Ectodermal cell (in vitro differentiated cells): ENCODE measurements around the gene LYRM4.

Source experiments
- H3K27ac ChIP-seq: 2 replicates; pipeline ENCODE4 v1.7.0; 2013; ENCODE audit warnings: mild to moderate bottlenecking, low read depth, low read length; ENCODE audit not compliant: insufficient read depth, poor library complexity, severe bottlenecking
- H3K27me3 ChIP-seq: 2 replicates; pipeline ENCODE4 v1.7.0; 2013; ENCODE audit warnings: mild to moderate bottlenecking, low read length; ENCODE audit not compliant: insufficient read depth, control insufficient read depth, poor library complexity, severe bottlenecking
- H3K36me3 ChIP-seq: one replicate; pipeline ENCODE4 v1.7.0; 2013; ENCODE audit warnings: low read length; ENCODE audit not compliant: control insufficient read depth, insufficient read depth
- H3K4me1 ChIP-seq: one replicate; pipeline ENCODE4 v1.7.0; 2013; ENCODE audit warnings: low read length; ENCODE audit not compliant: control insufficient read depth, insufficient read depth
- H3K4me3 ChIP-seq: 2 replicates; pipeline ENCODE4 v1.7.0; 2013; ENCODE audit warnings: low read depth, low read length, control low read depth; ENCODE audit not compliant: insufficient read depth
- H3K9me3 ChIP-seq: 2 replicates; pipeline ENCODE4 v1.7.0; 2013; ENCODE audit warnings: mild to moderate bottlenecking, low read length, moderate library complexity; ENCODE audit not compliant: control insufficient read depth
- WGBS, 2 experiments: methylation state at CpG; one replicate each; pipeline ENCODE4 v1.1.7; 2013; ENCODE audit warnings: missing lambda C conversion rate in 2 of 2; 5-methylcytosine and 5-hydroxymethylcytosine counted together

Gene LYRM4

GRCh38 chr6:5152460-5152859 lies 108.3 kb downstream of the LYRM4 start:
- peaks cover 4% of the 10 kb centered on the region for H3K4me1 ChIP-seq
- 86 to 88% methylated on average over 9 of the region's 9 CpGs for WGBS, 2 experiments
- no peak overlapping the region for H3K27ac ChIP-seq
- no peaks in the 10 kb centered on the region for H3K9me3 ChIP-seq
- H3K4me3 ChIP-seq = no peak overlapping the region
- no peaks in the 10 kb centered on the region for H3K27me3 ChIP-seq
- no peaks in the 10 kb centered on the region for H3K36me3 ChIP-seq

- Histone ChIP-seq H3K9me3 (no peaks in the 10 kb centered on the region), H3K4me1 (peaks cover 3% of the 10 kb centered on the region), H3K27ac (no peak overlapping the region), H3K36me3 (no peaks in the 10 kb centered on the region), H3K27me3 (no peaks in the 10 kb centered on the region), H3K4me3 (no peak overlapping the region)
- 72 to 76% methylated on average over 6 to 7 of the region's 7 CpGs for WGBS, 2 experiments
Observed at GRCh38 chr6:5151955-5152401, 108.8 kb downstream of the LYRM4 start.

DNA sequence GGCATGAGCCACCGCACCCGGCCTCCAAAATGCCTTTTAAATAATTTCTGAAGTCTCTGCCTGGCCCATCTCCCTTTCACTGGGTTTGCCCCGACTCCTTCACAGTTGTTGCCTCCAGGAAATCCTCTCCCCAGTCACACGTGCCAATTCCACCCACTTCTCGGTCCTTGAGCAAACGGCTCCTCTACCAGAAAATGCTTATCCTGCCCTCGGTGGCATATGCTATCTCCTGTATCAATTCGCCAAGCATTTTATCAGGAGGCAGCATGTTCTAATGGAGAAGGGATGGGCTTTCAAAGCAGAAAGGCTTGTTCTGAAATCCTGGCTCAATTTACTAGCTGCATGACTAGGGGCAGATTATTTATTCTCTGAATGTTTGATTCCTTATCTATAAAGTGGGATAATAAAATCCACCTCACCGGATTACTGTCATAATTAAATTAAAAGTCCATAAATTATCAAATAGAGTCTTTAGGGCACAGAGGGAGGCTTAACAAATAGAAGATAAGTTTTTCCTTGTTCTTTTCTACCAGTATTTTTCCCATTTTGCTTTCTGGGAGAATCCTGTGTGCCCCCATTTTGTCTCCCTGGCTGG lies 109.3 kb downstream of the LYRM4 start:
- Histone ChIP-seq H3K9me3 (no peaks in the 10 kb centered on the region), H3K27me3 (no peaks in the 10 kb centered on the region), H3K27ac (no peak overlapping the region), H3K4me1 (peaks cover 3% of the 10 kb centered on the region), H3K36me3 (no peaks in the 10 kb centered on the region), H3K4me3 (no peak overlapping the region)
- 94 to 95% methylated on average over 8 of the region's 9 CpGs for WGBS, 2 experiments

DNA sequence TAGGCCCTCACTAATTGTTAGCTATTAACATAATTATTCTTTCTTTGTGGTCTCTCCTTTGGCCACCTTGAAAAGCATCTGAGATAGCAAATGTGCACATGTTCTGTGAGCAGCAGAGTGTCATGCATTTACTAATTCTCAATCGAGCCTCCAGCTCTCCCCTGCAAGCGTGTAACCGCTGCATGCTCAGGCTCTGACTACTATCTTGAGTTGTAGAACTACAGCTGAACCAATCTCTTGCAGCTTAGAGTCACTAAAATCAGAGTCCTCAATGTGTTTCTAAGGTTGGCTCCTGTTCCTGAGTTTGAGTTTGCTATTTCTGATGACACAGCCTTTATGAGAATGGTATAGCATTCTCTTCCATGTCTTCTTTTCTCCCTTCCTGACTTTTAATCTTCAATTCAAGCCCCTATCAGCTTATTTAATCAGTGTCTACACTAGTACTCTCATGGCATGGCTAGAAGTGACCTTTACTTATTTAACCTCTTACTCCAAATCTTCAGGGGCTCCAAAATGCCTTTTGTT lies 110.1 kb downstream of the LYRM4 start:
- H3K4me3 ChIP-seq = no peak overlapping the region
- H3K27me3 ChIP-seq = no peaks in the 10 kb centered on the region
- peak overlapping the region; percentile 36 for H3K27ac ChIP-seq
- peaks cover 3% of the 10 kb centered on the region for H3K4me1 ChIP-seq
- WGBS, 2 experiments = 95 to 96% methylated on average over 3 of the region's 3 CpGs
- H3K36me3 ChIP-seq = no peaks in the 10 kb centered on the region
- H3K9me3 ChIP-seq = no peaks in the 10 kb centered on the region

GRCh38 chr6:5149891-5150290 lies 110.9 kb downstream of the LYRM4 start:
- Histone ChIP-seq H3K27me3 (no peaks in the 10 kb centered on the region), H3K4me1 (peaks cover 3% of the 10 kb centered on the region)
- 85 to 89% methylated on average over 6 of the region's 6 CpGs for WGBS, 2 experiments

GRCh38 chr6:5149159-5149704 lies 111.5 kb downstream of the LYRM4 start:
- H3K4me1 ChIP-seq = peaks cover 3% of the 10 kb centered on the region

More at GRCh38 chr6:5149891-5150290, 110.9 kb downstream of the LYRM4 start:
- Histone ChIP-seq H3K27ac (no peak overlapping the region), H3K4me3 (no peak overlapping the region), H3K9me3 (no peaks in the 10 kb centered on the region), H3K36me3 (no peaks in the 10 kb centered on the region)

GRCh38 chr6:5146398-5146797 lies 114.4 kb downstream of the LYRM4 start:
- Histone ChIP-seq H3K36me3 (no peaks in the 10 kb centered on the region), H3K9me3 (no peaks in the 10 kb centered on the region), H3K4me1 (peaks cover 3% of the 10 kb centered on the region), H3K27me3 (no peaks in the 10 kb centered on the region), H3K27ac (no peak overlapping the region), H3K4me3 (no peak overlapping the region)
- WGBS, 2 experiments = 87 to 98% methylated on average over 4 of the region's 4 CpGs

More at GRCh38 chr6:5149159-5149704, 111.5 kb downstream of the LYRM4 start:
- Histone ChIP-seq H3K27me3 (no peaks in the 10 kb centered on the region), H3K9me3 (no peaks in the 10 kb centered on the region), H3K4me3 (no peak overlapping the region), H3K36me3 (no peaks in the 10 kb centered on the region), H3K27ac (no peak overlapping the region)
- 89% methylated on average over 6 of the region's 6 CpGs for WGBS, 2 experiments

DNA sequence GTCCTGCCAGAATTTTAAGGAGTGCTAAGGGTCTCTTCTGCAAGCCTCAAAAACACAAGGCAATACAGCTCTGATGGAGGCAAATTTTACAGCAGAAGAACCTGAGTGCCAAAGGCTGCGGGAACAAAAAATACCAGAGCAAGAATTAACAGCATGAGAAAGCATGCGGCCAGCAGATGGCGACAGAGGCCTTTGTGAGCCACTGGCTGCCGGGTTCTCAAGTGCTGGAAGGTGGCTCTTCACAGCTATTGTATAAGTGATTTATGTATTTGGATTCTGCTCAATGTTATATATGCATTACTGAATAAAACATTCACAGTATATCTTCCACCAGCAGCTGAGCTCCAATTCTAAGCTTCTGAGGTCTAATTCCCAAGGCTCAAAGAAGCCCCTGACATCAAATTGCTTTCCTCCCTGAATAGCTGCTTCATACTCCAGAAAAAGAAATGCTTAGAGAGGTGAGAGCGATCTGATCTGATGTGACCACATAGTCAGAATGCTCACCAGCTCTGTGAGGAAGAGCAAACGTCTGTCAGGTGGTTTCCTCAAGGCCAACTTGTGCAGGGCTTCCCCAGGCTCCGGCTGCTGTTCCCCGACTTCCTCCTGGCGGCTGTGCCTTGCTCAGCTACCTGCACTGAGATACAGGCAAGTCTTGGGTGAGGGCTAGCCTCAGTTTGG lies 117.0 kb downstream of the LYRM4 start:
- 49 to 50% methylated on average over 9 of the region's 9 CpGs for WGBS, 2 experiments

GRCh38 chr6:5142915-5143314 lies 117.8 kb downstream of the LYRM4 start:
- no peaks in the 10 kb centered on the region for H3K9me3 ChIP-seq
- no peaks in the 10 kb centered on the region for H3K36me3 ChIP-seq
- H3K4me3 ChIP-seq = no peak overlapping the region
- no peak overlapping the region for H3K27ac ChIP-seq
- no peaks in the 10 kb centered on the region for H3K27me3 ChIP-seq
- WGBS, 2 experiments = 95 to 96% methylated on average over 11 of the region's 11 CpGs
- H3K4me1 ChIP-seq = no peaks in the 10 kb centered on the region

More for the DNA sequence above, 117.0 kb downstream of the LYRM4 start:
- H3K27me3 ChIP-seq = no peaks in the 10 kb centered on the region
- no peaks in the 10 kb centered on the region for H3K9me3 ChIP-seq
- no peak overlapping the region for H3K27ac ChIP-seq
- no peak overlapping the region for H3K4me3 ChIP-seq
- H3K4me1 ChIP-seq = peaks cover 3% of the 10 kb centered on the region
- H3K36me3 ChIP-seq = no peaks in the 10 kb centered on the region

DNA sequence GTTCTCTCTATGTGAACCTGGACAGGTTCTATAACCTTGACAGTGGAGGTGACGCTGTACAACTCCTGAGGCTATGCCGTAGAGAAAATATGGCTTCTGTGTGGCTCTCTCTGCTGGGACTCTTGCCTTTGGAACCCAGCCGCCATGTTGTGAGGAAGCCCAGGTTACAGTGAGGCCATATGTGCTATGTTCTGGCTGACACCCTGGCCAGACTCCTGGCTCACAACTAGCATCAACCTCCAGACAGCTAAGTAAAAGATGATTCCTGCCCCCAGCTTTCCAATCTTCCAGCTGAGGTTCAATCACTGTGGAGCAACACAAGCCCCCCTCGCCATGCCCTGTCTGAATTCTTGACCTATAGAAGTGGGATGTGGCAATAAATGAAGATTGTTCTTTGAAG lies 118.6 kb downstream of the LYRM4 start:
- H3K4me3 ChIP-seq = no peak overlapping the region
- no peaks in the 10 kb centered on the region for H3K27me3 ChIP-seq
- H3K27ac ChIP-seq = no peak overlapping the region
- 98% methylated on average over 4 of the region's 4 CpGs for WGBS, 2 experiments
- no peaks in the 10 kb centered on the region for H3K9me3 ChIP-seq
- H3K36me3 ChIP-seq = no peaks in the 10 kb centered on the region
- no peaks in the 10 kb centered on the region for H3K4me1 ChIP-seq
